ENCODE results near the gene CDC5L. TPM values are rescaled to one million over a fixed set of nuclear protein-coding genes. Genes with fewer than 3 reads are reported as not detected.

Gene CDC5L
- total and polyA plus RNA-seq, 11 donors: 5.8 to 24.8 (median 18.5) TPM

GRCh38 chr6:44381739-44382138, 5.8 kb upstream of the CDC5L start:
- peak overlapping the region in 1 of 12 donors; percentile 69 for H3K27ac ChIP-seq
- H3K4me3 ChIP-seq: no peak overlapping the region
- H3K9me3 ChIP-seq: no peaks in the 10 kb centered on the region
- no peaks in the 10 kb centered on the region for H3K36me3 ChIP-seq
- intact Hi-C loops (cut with DNase I): no loop called here
- peaks cover 0 to 9% (median 4%) of the 10 kb centered on the region in 12 donors for H3K4me1 ChIP-seq
- DNase-seq (peak in 2 of 5 donors; percentile 31 to 34), ATAC-seq (peak; percentile 41 to 63 (median 54))
- no peak for TF ChIP-seq CTCF (IDR thresholded peaks at IDR 0.05)
- TF ChIP-seq POLR2A (IDR thresholded peaks at IDR 0.05): no peak
- 38 to 70% (median 55%) methylated on average over 2 of the region's 2 CpGs for WGBS, 4 donors
- no peaks in the 10 kb centered on the region for H3K27me3 ChIP-seq

GRCh38 chr6:44386364-44386928, 1.1 kb upstream of the CDC5L start:
- TF ChIP-seq CTCF (IDR thresholded peaks at IDR 0.05) (no peak), POLR2A (IDR thresholded peaks at IDR 0.05) (no peak)
- Histone ChIP-seq H3K4me3 (peak overlapping the region in 10 of 12 donors; percentile 60 to 97 (median 93)), H3K4me1 (peaks cover 5 to 36% (median 25%) of the 10 kb centered on the region in 12 donors), H3K9me3 (no peaks in the 10 kb centered on the region), H3K27me3 (no peaks in the 10 kb centered on the region), H3K36me3 (peaks cover 0 to 15% (median 10%) of the 10 kb centered on the region in 9 donors), H3K27ac (peak overlapping the region; percentile 81 to 99 (median 96))
- no peak for DNase-seq
- intact Hi-C loops (cut with DNase I): loop anchor here in 1 of 10 donors (2.0 kb wide), 1 partner anchor 74 kb away; the partner anchor contains the start of gene AARS2
- WGBS, 4 donors: 62 to 72% (median 64%) methylated on average over 6 of the region's 6 CpGs
- peak in 3 of 4 donors; percentile 2 to 32 (median 14) for ATAC-seq

GRCh38 chr6:44386929-44387345, 569 bp upstream of the CDC5L start:
- WGBS, 4 donors: 5 to 21% (median 10%) methylated on average over 8 of the region's 8 CpGs
- intact Hi-C loops (cut with DNase I): loop anchor here in 1 of 10 donors (2.0 kb wide), 1 partner anchor 74 kb away; the partner anchor contains the start of gene AARS2
- Histone ChIP-seq H3K4me3 (peak overlapping the region; percentile 40 to 97 (median 88)), H3K27ac (peak overlapping the region; percentile 81 to 99 (median 96)), H3K36me3 (peaks cover 0 to 19% (median 14%) of the 10 kb centered on the region in 9 donors), H3K9me3 (no peaks in the 10 kb centered on the region), H3K4me1 (peaks cover 5 to 35% (median 25%) of the 10 kb centered on the region in 12 donors), H3K27me3 (no peaks in the 10 kb centered on the region)
- TF ChIP-seq POLR2A (IDR thresholded peaks at IDR 0.05) (no peak), CTCF (IDR thresholded peaks at IDR 0.05) (no peak)
- peak; percentile 1 to 21 (median 15) for ATAC-seq
- no peak for DNase-seq

GRCh38 chr6:44388135-44388487, 605 bp downstream of the CDC5L start:
- 0 to 1% (median 0%) methylated on average over 5 to 10 of the region's 10 CpGs for WGBS, 4 donors
- no peaks in the 10 kb centered on the region for H3K27me3 ChIP-seq
- peak overlapping the region; percentile 40 to 97 (median 88) for H3K4me3 ChIP-seq
- ATAC-seq: peak in 1 of 4 donors; percentile 5
- peaks cover 0 to 31% (median 26%) of the 10 kb centered on the region in 9 donors for H3K36me3 ChIP-seq
- H3K9me3 ChIP-seq: no peaks in the 10 kb centered on the region
- peak overlapping the region; percentile 81 to 99 (median 96) for H3K27ac ChIP-seq
- intact Hi-C loops (cut with DNase I): no loop called here
- DNase-seq: peak in 1 of 5 donors; percentile 63
- peaks cover 5 to 35% (median 25%) of the 10 kb centered on the region in 12 donors for H3K4me1 ChIP-seq
- TF ChIP-seq POLR2A (IDR thresholded peaks at IDR 0.05) (no peak), CTCF (IDR thresholded peaks at IDR 0.05) (no peak)

Measured in heart left ventricle (tissue), 16 donors.